GM12878 (cell line): ENCODE data around the gene PDIA5. TPM values are rescaled to one million over a fixed set of nuclear protein-coding genes. Genes with fewer than 3 reads are reported as not detected.

Experiments
- ATAC-seq: fragments of 200-7000 bp; cut with Tn5 transposase; 3 replicates; pipeline ENCODE4 v1.9.1; 2020; ENCODE audit warnings: mild to moderate bottlenecking, moderate library complexity
- BruUV-seq: library from RNA; stranded (reverse); fragments of 400-500 nt; replicated peaks from 2 replicates; lab custom pipeline; 2021; lab: Mats Ljungman, UMichigan
- CTCF ChIA-PET: fragments of 300-600 bp; sonication (Branson Sonifier 250); formaldehyde crosslinking; extraction: SDS; loops from one replicate; lab custom pipeline; 2021; ENCODE audit warnings: inconsistent platforms; lab: Yijun Ruan, JAX
- POLR2A ChIA-PET: fragments of 350-600 bp; formaldehyde crosslinking; extraction: SDS; loops from one replicate; lab custom pipeline; 2021; ENCODE audit warnings: inconsistent platforms; lab: Charles Lee
- RAD21 ChIA-PET: fragments of 300-600 bp; sonication (Branson Sonifier 250); formaldehyde crosslinking; loops from one replicate; lab custom pipeline; 2023; ENCODE audit warnings: antibody characterized with exemption; ENCODE audit not compliant: unreplicated experiment; lab: Charles Lee
- SMC1A ChIA-PET: fragments of 300-600 bp; sonication (Branson Sonifier 250); formaldehyde crosslinking; loops from one replicate; lab custom pipeline; 2023; ENCODE audit not compliant: unreplicated experiment, uncharacterized antibody; lab: Charles Lee
- DNase-seq: peaks from one replicate; pipeline ENCODE4 v3.0.0-alpha.2; 2011; ENCODE audit warnings: low read depth, low spot score
- FAIRE-seq: peaks from 3 replicates; lab custom pipeline; 2011; peaks lifted over from hg19 to GRCh38; lab: Jason Lieb, UNC
- H2AFZ ChIP-seq: 2 replicates; pipeline ENCODE4 v1.6.0; 2011; ENCODE audit warnings: low read depth, low read length, control low read depth; ENCODE audit not compliant: control insufficient read depth
- H3K27ac ChIP-seq: 2 replicates; pipeline ENCODE4 v1.5.1; 2011; ENCODE audit warnings: control low read depth; ENCODE audit not compliant: control insufficient read depth, insufficient read depth
- H3K27me3 ChIP-seq, 2 experiments: replicated peaks in 1 of 2; 2 replicates each; pipeline versions ENCODE4 v1.6.0 to v1.6.1; 2011; ENCODE audit warnings: low read length in 1 of 2; ENCODE audit not compliant: control insufficient read depth in 2 of 2, insufficient read depth in 2 of 2
- H3K36me3 ChIP-seq, 2 experiments: 2 replicates each; pipeline ENCODE4 v1.5.1; 2011; ENCODE audit warnings: low read length in 1 of 2; ENCODE audit not compliant: control insufficient read depth in 2 of 2, insufficient read depth in 2 of 2
- H3K4me1 ChIP-seq: 2 replicates; pipeline ENCODE4 v1.6.1; 2011; ENCODE audit warnings: mild to moderate bottlenecking, low read length, moderate library complexity, mixed read lengths; ENCODE audit not compliant: control insufficient read depth, insufficient read depth
- H3K4me2 ChIP-seq: 2 replicates; pipeline ENCODE4 v1.6.0; 2011; ENCODE audit warnings: control low read depth; ENCODE audit not compliant: control insufficient read depth, insufficient read depth
- H3K4me3 ChIP-seq: fragments of 200-600 bp; sonication (generic); 2 replicates; pipeline ENCODE4 v1.5.1; 2016
- H3K79me2 ChIP-seq: 2 replicates; pipeline ENCODE4 v1.6.0; 2011; ENCODE audit warnings: low read length; ENCODE audit not compliant: control insufficient read depth, insufficient read depth
- H3K9ac ChIP-seq: 2 replicates; pipeline ENCODE4 v1.8.0; 2011; ENCODE audit warnings: low read length, control low read depth, mixed read lengths; ENCODE audit not compliant: control insufficient read depth, insufficient read depth
- H3K9me3 ChIP-seq: replicated peaks from 3 replicates; pipeline ENCODE4 v1.5.1; 2011; ENCODE audit warnings: mild to moderate bottlenecking, low read length; ENCODE audit not compliant: control insufficient read depth, insufficient read depth
- H4K20me1 ChIP-seq: 2 replicates; pipeline ENCODE4 v1.6.0; 2011; ENCODE audit not compliant: control insufficient read depth, insufficient read depth
- E2F8 ChIP-seq: fragments of 450-650 bp; IDR thresholded peaks from 2 replicates; pipeline ENCODE4 v1.6.1; 2018; ENCODE audit warnings: mild to moderate bottlenecking, low read depth, moderate library complexity; ENCODE audit not compliant: partially characterized antibody
- FOXK2 ChIP-seq: fragments of 450-650 bp; IDR thresholded peaks from 2 replicates; pipeline ENCODE4 v1.6.1; 2017; ENCODE audit warnings: mild to moderate bottlenecking, moderate library complexity
- HSF1 ChIP-seq: fragments of 150-350 bp; IDR thresholded peaks from 2 replicates; pipeline ENCODE4 v1.6.1; 2014; ENCODE audit warnings: mild to moderate bottlenecking, low read depth, low read length
- MEF2B ChIP-seq: fragments of 450-650 bp; IDR thresholded peaks from 2 replicates; pipeline ENCODE4 v1.6.1; 2018; ENCODE audit warnings: mild to moderate bottlenecking, moderate library complexity; ENCODE audit not compliant: partially characterized antibody, poor library complexity, severe bottlenecking
- NFIC ChIP-seq: IDR thresholded peaks from 2 replicates; pipeline ENCODE4 v1.6.1; 2012; ENCODE audit warnings: low read depth, mild to moderate bottlenecking, inconsistent platforms, low read length, moderate library complexity
- NR2F1 ChIP-seq: fragments of 450-650 bp; conservative IDR thresholded peaks from 2 replicates; pipeline ENCODE4 v1.6.1; 2017; ENCODE audit warnings: mild to moderate bottlenecking
- PML ChIP-seq: IDR thresholded peaks from 2 replicates; pipeline ENCODE4 v1.6.1; 2012; ENCODE audit warnings: low read length, inconsistent platforms
- POLR2A ChIP-seq: IDR thresholded peaks from 2 replicates; pipeline ENCODE4 v1.6.1; 2011; ENCODE audit warnings: low read depth, mild to moderate bottlenecking, low read length
- POLR2AphosphoS5 ChIP-seq: IDR thresholded peaks from 2 replicates; pipeline ENCODE4 v1.6.1; 2011; ENCODE audit warnings: mild to moderate bottlenecking, low read length, inconsistent platforms
- POU2F2 ChIP-seq: IDR thresholded peaks from 3 replicates; pipeline ENCODE4 v1.6.1; 2011; ENCODE audit warnings: low read depth, mild to moderate bottlenecking, low read length, borderline replicate concordance
- PRDM15 ChIP-seq: fragments of 450-650 bp; formaldehyde crosslinking; IDR thresholded peaks from 2 replicates; pipeline ENCODE4 v1.4.0; 2020; ENCODE audit warnings: mild to moderate bottlenecking, moderate library complexity
- RELA ChIP-seq: fragments of 450-650 bp; IDR thresholded peaks from 2 replicates; pipeline ENCODE4 v1.8.0; 2014; ENCODE audit warnings: borderline replicate concordance; ENCODE audit not compliant: partially characterized antibody
- SP1 ChIP-seq: IDR thresholded peaks from one replicate; pipeline ENCODE4 v1.6.1; 2011; ENCODE audit warnings: low read depth, low read length
- SREBF2 ChIP-seq: IDR thresholded peaks from 2 replicates; pipeline ENCODE4 v1.6.1; 2012; ENCODE audit warnings: mild to moderate bottlenecking, low read length
- ZNF24 ChIP-seq: fragments of 450-650 bp; IDR thresholded peaks from 2 replicates; pipeline ENCODE4 v1.6.1; 2017; ENCODE audit warnings: antibody characterized with exemption, mild to moderate bottlenecking
- WGBS: methylation state at CpG from one replicate; pipeline ENCODE4 v1.1.6; 2016; ENCODE audit warnings: low lambda C conversion rate; ENCODE audit not compliant: insufficient replicate concordance, insufficient coverage; ENCODE audit errors: missing lambda C conversion rate; 5-methylcytosine and 5-hydroxymethylcytosine counted together
- in situ Hi-C: fragments of 300-500 bp; cut with MboI; formaldehyde crosslinking; loops from 9 replicates; pipeline ENCODE4 v1.14.3; 2018; ENCODE audit warnings: mixed read lengths
- intact Hi-C: fragments of 100-400 bp; cut with micrococcal nuclease; formaldehyde crosslinking; loops from one replicate; pipeline ENCODE4 v1.14.2; 2022; ENCODE audit not compliant: unreplicated experiment
- polyA plus RNA-seq, 11 experiments: library from polyadenylated mRNA; depleted of rRNA in 4 of 11; unstranded in 6 of 11; stranded (reverse) in 5 of 11; fragments of >200 nt; fragmentation: Nextera tagmentation in 4 of 11; fragmentation: Illumina TruSeq in 1 of 11; extraction: Ambion mirVana in 4 of 11; extraction: Trizol in 1 of 11; gene quantifications; 1 replicate in 1 of 11; 2 replicates in 10 of 11; pipeline versions ENCODE4 v1.2.1 to v1.2.3, GENCODE V29; 2011 to 2016; ENCODE audit warnings: inconsistent platforms in 2 of 11, missing spikeins in 2 of 11, low read depth in 1 of 11
- total RNA-seq, 4 experiments: library from RNA; depleted of rRNA in 3 of 4; stranded (reverse); fragments of >200 nt in 3 of 4; fragmentation: Illumina TruSeq in 1 of 4; extraction: Trizol in 1 of 4; gene quantifications; 2 replicates each; pipeline versions ENCODE4 v1.2.1 to v1.2.3, GENCODE V29; 2013 to 2021

Gene PDIA5
- total and polyA plus RNA-seq, 10 of the 15 experiments (the other 5 are each of a cell fraction or from before 2014, with no cell fraction given) = 4.1 to 24.8 (median 19.2) TPM

GRCh38 chr3:123113889-123114450 lies 47.1 kb downstream of the PDIA5 start:
- Histone ChIP-seq H2AFZ (no peak overlapping the region), H3K36me3 (peaks cover 6 to 14% of the 10 kb centered on the region in 2 experiments), H3K4me1 (peaks cover 6% of the 10 kb centered on the region; the same call in 1 of the 2 replicates), H4K20me1 (no peaks in the 10 kb centered on the region), H3K4me3 (no peak overlapping the region), H3K79me2 (no peaks in the 10 kb centered on the region), H3K9ac (no peak overlapping the region), H3K27me3 (no peaks in the 10 kb centered on the region), H3K9me3 (no peaks in the 10 kb centered on the region), H3K27ac (no peak overlapping the region), H3K4me2 (no peak overlapping the region)
- ChIA-PET RAD21 (interaction anchor here (0.6 kb wide), 1 partner anchor 517 kb away, joined by 4 read pairs; no protein-coding TSS in a partner anchor), CTCF (no interaction called here), POLR2A (no interaction called here), SMC1A (interaction anchor here (1.1 kb wide), 1 partner anchor 14 kb away, joined by 3 read pairs; no protein-coding TSS in a partner anchor)
- intact Hi-C loops = no loop called here
- no peak for FAIRE-seq
- 44% methylated on average over 5 of the region's 5 CpGs for WGBS
- no peak for DNase-seq
- no TSS peak for BruUV-seq
- in situ Hi-C loops = no loop called here
- TF ChIP-seq MEF2B (no peak), SREBF2 (no peak), SP1 (no peak), NR2F1 (no peak), POU2F2 (no peak), RELA (no peak), POLR2AphosphoS5 (no peak), ZNF24 (no peak), NFIC (no peak), FOXK2 (no peak), PML (no peak), E2F8 (no peak), POLR2A (no peak), HSF1 (no peak), PRDM15 (CRISPR knock-in tag) (no peak)
- no peak for ATAC-seq
